Gastrocnemius medialis (tissue), 4 donors: ENCODE measurements around the gene CCDC187.

Experiments
- CTCF ChIP-seq, 5 experiments: fragments of 450-650 bp in 3 of 5; fragments of 200-600 bp in 2 of 5; sonication (generic) in 2 of 5; IDR thresholded peaks in 4 of 5; conservative IDR thresholded peaks in 1 of 5; 1 replicate in 4 of 5; 2 replicates in 1 of 5; pipeline ENCODE4 v1.5.1; 2016 to 2019; ENCODE audit warnings: antibody characterized with exemption in 5 of 5, mild to moderate bottlenecking in 3 of 5, moderate library complexity in 3 of 5
- POLR2A ChIP-seq, 2 donors: fragments of 450-650 bp; IDR thresholded peaks; one replicate each; pipeline ENCODE4 v1.6.1; 2017; ENCODE audit warnings: antibody characterized with exemption in 2 of 2, mild to moderate bottlenecking in 2 of 2, moderate library complexity in 2 of 2

GRCh38 chr9:136279471-136279870 lies 24.4 kb downstream of the CCDC187 start:
- no peak for TF ChIP-seq POLR2A (IDR thresholded peaks at IDR 0.05)
- no peak for TF ChIP-seq CTCF (IDR thresholded peaks at IDR 0.05 in 4 of 5, conservative IDR thresholded peaks at IDR 0.05 in 1 of 5)
